Endothelial cell of umbilical vein (primary cell): ENCODE data around the gene UGT1A7.

ENCODE experiments used
- EZH2 ChIP-seq: IDR thresholded peaks from 2 replicates; pipeline ENCODE4 v1.6.1; 2012; ENCODE audit warnings: borderline replicate concordance, low read depth, mild to moderate bottlenecking, moderate library complexity, low read length, inconsistent platforms; ENCODE audit not compliant: severe bottlenecking
- MYC ChIP-seq: IDR thresholded peaks from one replicate; pipeline ENCODE4 v1.6.1; 2011; ENCODE audit warnings: mild to moderate bottlenecking, low read depth, low read length
- POLR2A ChIP-seq: IDR thresholded peaks from 2 replicates; pipeline ENCODE4 v1.6.1; 2012; ENCODE audit warnings: low read depth, mild to moderate bottlenecking, control low read depth, low read length
- TF ChIP-seq, protein P1 (sequence below), 2 donors: IDR thresholded peaks; 1 replicate in 1 of 2; 2 replicates in 1 of 2; pipeline ENCODE4 v1.5.1; 2011; ENCODE audit warnings: low read length in 2 of 2, mild to moderate bottlenecking in 2 of 2, moderate library complexity in 2 of 2, control low read depth in 1 of 2, inconsistent platforms in 1 of 2, low read depth in 1 of 2; ENCODE audit not compliant: insufficient read depth in 1 of 2; ENCODE audit errors: extremely low read depth in 1 of 2
- TF ChIP-seq, protein P2 (sequence below): IDR thresholded peaks from 2 replicates; pipeline ENCODE4 v1.6.1; 2011; ENCODE audit not compliant: insufficient read depth, insufficient read length

DNA sequence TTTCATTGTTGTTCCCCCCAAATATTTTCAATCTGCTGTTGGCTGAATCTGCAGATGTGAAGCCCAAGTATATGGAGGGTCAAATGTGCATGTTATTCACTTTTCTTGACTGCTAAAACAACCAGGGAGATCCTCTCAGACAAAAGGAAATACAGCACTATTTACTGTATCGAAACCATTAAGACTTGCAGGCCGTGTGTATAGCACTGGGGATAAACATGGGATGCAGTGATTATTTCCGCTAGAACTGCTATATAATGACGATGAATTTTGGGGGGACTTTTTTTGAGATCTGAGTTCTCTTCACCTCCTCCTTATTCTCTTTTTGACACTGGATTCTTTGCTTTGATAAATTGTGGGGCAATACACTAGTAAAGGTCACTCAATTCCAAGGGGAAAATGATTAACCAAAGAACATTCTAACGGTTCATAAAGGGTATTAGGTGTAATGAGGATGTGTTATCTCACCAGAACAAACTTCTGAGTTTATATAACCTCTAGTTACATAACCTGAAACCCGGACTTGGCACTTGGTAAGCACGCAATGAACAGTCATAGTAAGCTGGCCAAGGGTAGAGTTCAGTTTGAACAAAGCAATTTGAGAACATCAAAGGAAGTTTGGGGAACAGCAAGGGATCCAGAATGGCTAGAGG lies 74.9 kb downstream of the UGT1A7 start:
- TF ChIP-seq, protein P1, sequence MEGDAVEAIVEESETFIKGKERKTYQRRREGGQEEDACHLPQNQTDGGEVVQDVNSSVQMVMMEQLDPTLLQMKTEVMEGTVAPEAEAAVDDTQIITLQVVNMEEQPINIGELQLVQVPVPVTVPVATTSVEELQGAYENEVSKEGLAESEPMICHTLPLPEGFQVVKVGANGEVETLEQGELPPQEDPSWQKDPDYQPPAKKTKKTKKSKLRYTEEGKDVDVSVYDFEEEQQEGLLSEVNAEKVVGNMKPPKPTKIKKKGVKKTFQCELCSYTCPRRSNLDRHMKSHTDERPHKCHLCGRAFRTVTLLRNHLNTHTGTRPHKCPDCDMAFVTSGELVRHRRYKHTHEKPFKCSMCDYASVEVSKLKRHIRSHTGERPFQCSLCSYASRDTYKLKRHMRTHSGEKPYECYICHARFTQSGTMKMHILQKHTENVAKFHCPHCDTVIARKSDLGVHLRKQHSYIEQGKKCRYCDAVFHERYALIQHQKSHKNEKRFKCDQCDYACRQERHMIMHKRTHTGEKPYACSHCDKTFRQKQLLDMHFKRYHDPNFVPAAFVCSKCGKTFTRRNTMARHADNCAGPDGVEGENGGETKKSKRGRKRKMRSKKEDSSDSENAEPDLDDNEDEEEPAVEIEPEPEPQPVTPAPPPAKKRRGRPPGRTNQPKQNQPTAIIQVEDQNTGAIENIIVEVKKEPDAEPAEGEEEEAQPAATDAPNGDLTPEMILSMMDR (IDR thresholded peaks at IDR 0.05; ENCODE audit: extremely low read depth in 1 of 2, insufficient read depth in 1 of 2, low read depth in 1 of 2, low read length in 2 of 2), result no peak
- TF ChIP-seq EZH2 (no peak), POLR2A (no peak), MYC (no peak)
- TF ChIP-seq, protein P2, sequence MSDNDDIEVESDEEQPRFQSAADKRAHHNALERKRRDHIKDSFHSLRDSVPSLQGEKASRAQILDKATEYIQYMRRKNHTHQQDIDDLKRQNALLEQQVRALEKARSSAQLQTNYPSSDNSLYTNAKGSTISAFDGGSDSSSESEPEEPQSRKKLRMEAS, result no peak
